Adrenal gland (tissue), 5 donors: ENCODE data around the gene CDCA7L.

Source experiments
- CTCF ChIP-seq, 6 experiments: fragments of 450-650 bp in 4 of 6; fragments of 200-600 bp in 2 of 6; sonication (generic) in 1 of 6; IDR thresholded peaks; 1 replicate in 5 of 6; 2 replicates in 1 of 6; pipeline versions ENCODE4 v1.5.1 to v1.8.0; 2016 to 2021; ENCODE audit warnings: antibody characterized with exemption in 6 of 6, mild to moderate bottlenecking in 2 of 6, moderate library complexity in 1 of 6
- POLR2A ChIP-seq, 2 donors: fragments of 450-650 bp; IDR thresholded peaks; one replicate each; pipeline ENCODE4 v1.6.1; 2017; ENCODE audit warnings: antibody characterized with exemption in 2 of 2, mild to moderate bottlenecking in 2 of 2, moderate library complexity in 1 of 2
- donor health status: DM: no; HTN: no; CAD: no.

- TF ChIP-seq CTCF (IDR thresholded peaks at IDR 0.05): no peak
- TF ChIP-seq POLR2A (IDR thresholded peaks at IDR 0.05): no peak
Observed at GRCh38 chr7:21944616-21945453, 864 bp downstream of the CDCA7L start.
